Body of pancreas (tissue), 4 donors: ENCODE data around the gene IL1R2. TPM values are rescaled to one million over a fixed set of nuclear protein-coding genes. Genes with fewer than 3 reads are reported as not detected.

ENCODE experiments used
- ATAC-seq: fragments of 150-250 bp; one replicate; pipeline ENCODE4 v1.9.1; 2016
- DNase-seq, 4 donors: peaks; one replicate each; pipeline ENCODE4 v3.0.0-alpha.2; 2019
- H3K27ac ChIP-seq, 4 donors: fragments of 200-600 bp; sonication (generic); 1 replicate in 3 of 4; 2 replicates in 1 of 4; pipeline versions ENCODE4 v1.5.1 to v1.6.1; 2016 to 2019; ENCODE audit warnings: mild to moderate bottlenecking in 1 of 4, mixed read lengths in 1 of 4, moderate library complexity in 1 of 4
- H3K27me3 ChIP-seq, 2 donors: fragments of 200-600 bp; sonication (generic); one replicate each; pipeline ENCODE4 v1.6.0; 2016; ENCODE audit warnings: mild to moderate bottlenecking in 1 of 2
- H3K36me3 ChIP-seq, 2 donors: fragments of 200-600 bp; sonication (generic); replicated peaks in 1 of 2; 2 replicates each; pipeline ENCODE4 v1.5.1; 2016; ENCODE audit warnings: low read depth in 2 of 2; ENCODE audit not compliant: insufficient read depth in 1 of 2
- H3K4me1 ChIP-seq: fragments of 200-600 bp; sonication (generic); one replicate; pipeline ENCODE4 v1.6.0; 2016
- H3K4me3 ChIP-seq, 2 donors: fragments of 200-600 bp; sonication (generic); 1 replicate in 1 of 2; 2 replicates in 1 of 2; pipeline ENCODE4 v1.5.1; 2016 to 2019
- H3K9me3 ChIP-seq, 3 donors: fragments of 200-600 bp; sonication (generic); 1 replicate in 2 of 3; 2 replicates in 1 of 3; pipeline ENCODE4 v1.5.1; 2016
- POLR2A ChIP-seq, 3 donors: fragments of 450-650 bp; IDR thresholded peaks; one replicate each; pipeline ENCODE4 v1.6.1; 2016; ENCODE audit warnings: antibody characterized with exemption in 3 of 3, mild to moderate bottlenecking in 2 of 3
- WGBS, 2 donors: methylation state at CpG; one replicate each; pipeline ENCODE4 v1.1.5; 2017; 5-methylcytosine and 5-hydroxymethylcytosine counted together
- intact Hi-C: fragments of 100-400 bp; cut with DNase I; formaldehyde crosslinking; loops from one replicate; pipeline ENCODE4 v1.15.1; 2023
- total RNA-seq, 2 donors: library from RNA; depleted of rRNA; stranded (reverse); fragments of >200 nt; gene quantifications; one replicate each; pipeline ENCODE4 v1.1.0, GENCODE V29; 2016
- TF ChIP-seq, protein P1 (sequence below), 7 experiments: fragments of 450-650 bp in 4 of 7; fragments of 200-600 bp in 3 of 7; sonication (generic) in 3 of 7; IDR thresholded peaks; one replicate each; pipeline ENCODE4 v1.5.1; 2016 to 2019; ENCODE audit warnings: antibody characterized with exemption in 7 of 7

Gene IL1R2
- total RNA-seq, 2 donors from 2014 or later = 8.0 TPM; not detected in 1

DNA sequence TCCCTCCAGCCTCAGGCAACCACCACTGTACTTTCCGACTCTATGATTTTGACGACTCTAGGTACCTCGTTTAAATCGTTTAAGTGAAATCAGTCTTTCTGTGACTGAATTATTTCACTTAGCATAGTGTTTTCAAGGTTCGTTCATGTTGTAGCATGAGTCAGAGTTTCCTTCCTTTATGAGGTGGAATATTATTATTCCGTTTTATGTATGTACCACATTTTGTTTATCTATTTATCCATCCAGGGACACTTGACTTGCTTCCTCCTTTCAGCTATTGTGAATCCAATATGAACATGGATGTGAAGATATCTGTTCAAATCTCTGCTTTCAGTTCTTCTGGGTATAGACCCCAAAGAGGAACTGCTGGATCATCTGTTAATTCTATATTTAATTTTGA, 19.1 kb downstream of the IL1R2 start:
- 63 to 66% methylated on average over 6 of the region's 6 CpGs for WGBS, 2 donors
- peak overlapping the region in 1 of 4 donors; percentile 45 for H3K27ac ChIP-seq

DNA sequence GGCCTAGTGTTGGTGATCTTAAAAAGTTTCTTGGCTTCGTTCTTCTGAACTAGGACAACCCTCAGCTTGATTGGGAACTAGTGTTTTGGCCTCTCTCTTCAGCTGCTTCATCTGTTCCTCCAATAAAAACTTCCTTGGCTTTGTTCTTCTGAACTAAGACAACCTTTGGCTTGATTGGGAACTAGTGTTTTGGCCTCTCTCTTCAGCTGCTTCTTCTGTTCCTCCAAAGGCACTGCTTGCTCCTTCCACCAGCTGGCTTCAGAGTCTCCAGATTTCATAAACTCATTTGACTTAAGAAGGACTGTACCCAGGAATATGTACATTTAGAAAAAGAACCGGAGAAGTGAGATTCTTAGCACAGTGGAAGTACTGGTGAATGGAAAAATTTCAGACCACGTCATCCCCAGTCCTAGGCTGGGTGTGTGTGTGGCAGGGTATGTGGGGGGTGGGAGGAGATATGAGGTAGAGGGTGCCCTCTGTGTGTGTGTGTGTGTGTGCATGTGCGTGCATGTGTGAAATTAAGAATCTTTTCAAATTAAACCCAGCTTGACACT, 20.4 kb downstream of the IL1R2 start:
- ATAC-seq (no peak), DNase-seq (no peak)
- Histone ChIP-seq H3K27me3 (no peaks in the 10 kb centered on the region), H3K27ac (no peak overlapping the region), H3K4me3 (no peak overlapping the region), H3K36me3 (no peaks in the 10 kb centered on the region), H3K4me1 (no peaks in the 10 kb centered on the region), H3K9me3 (no peaks in the 10 kb centered on the region)
- 80 to 83% methylated on average over 4 of the region's 4 CpGs for WGBS, 2 donors
- no peak for TF ChIP-seq POLR2A (IDR thresholded peaks at IDR 0.05)
- TF ChIP-seq, protein P1, sequence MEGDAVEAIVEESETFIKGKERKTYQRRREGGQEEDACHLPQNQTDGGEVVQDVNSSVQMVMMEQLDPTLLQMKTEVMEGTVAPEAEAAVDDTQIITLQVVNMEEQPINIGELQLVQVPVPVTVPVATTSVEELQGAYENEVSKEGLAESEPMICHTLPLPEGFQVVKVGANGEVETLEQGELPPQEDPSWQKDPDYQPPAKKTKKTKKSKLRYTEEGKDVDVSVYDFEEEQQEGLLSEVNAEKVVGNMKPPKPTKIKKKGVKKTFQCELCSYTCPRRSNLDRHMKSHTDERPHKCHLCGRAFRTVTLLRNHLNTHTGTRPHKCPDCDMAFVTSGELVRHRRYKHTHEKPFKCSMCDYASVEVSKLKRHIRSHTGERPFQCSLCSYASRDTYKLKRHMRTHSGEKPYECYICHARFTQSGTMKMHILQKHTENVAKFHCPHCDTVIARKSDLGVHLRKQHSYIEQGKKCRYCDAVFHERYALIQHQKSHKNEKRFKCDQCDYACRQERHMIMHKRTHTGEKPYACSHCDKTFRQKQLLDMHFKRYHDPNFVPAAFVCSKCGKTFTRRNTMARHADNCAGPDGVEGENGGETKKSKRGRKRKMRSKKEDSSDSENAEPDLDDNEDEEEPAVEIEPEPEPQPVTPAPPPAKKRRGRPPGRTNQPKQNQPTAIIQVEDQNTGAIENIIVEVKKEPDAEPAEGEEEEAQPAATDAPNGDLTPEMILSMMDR (IDR thresholded peaks at IDR 0.05) = no peak
- intact Hi-C loops = no loop called here

More for the DNA sequence above, 19.1 kb downstream of the IL1R2 start:
- ATAC-seq (no peak), DNase-seq (no peak)
- H3K4me1 ChIP-seq = no peaks in the 10 kb centered on the region
- intact Hi-C loops = no loop called here
- no peaks in the 10 kb centered on the region for H3K9me3 ChIP-seq
- no peak overlapping the region for H3K4me3 ChIP-seq
- no peaks in the 10 kb centered on the region for H3K36me3 ChIP-seq
- H3K27me3 ChIP-seq = no peaks in the 10 kb centered on the region
- no peak for TF ChIP-seq POLR2A (IDR thresholded peaks at IDR 0.05)
- TF ChIP-seq, protein P1 (IDR thresholded peaks at IDR 0.05) = no peak

DNA sequence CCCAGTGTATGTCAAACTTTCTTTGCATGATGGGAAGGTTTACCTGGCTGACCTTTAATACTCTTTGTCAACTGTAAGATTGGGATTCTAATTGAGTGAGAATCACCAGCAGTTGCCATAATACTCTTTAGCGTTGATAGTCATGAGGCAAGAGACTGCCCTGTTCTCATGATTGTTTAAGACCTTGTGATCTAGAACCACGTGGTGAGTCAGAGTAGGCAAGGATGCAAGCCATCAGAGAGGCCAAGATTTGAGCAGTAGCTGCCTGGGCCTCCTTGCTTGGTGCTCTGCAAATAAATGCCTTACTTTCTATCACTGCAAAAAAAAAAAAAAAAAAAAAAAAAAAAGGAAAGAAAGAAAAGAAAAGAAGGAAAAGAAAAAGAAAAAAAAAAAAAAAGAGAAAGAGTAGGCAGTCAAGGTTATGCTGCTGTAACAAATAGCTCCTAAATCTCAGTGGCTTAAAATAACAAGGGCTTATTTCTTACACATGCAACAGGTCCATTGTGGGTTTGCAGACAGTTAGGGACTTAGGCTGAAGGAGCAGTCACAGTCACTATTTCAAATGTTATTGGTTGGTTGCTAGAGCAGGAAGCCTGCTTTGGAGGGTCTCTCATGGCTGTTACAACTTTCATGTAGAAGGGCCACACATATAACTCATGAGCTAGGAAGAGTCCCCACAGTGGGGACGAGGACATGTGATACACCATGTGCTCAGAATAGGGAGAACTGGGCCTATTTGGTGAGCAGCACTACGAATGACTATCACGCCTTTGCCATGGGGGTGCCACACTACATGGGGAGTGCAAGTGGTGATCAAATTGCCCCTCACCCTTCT, 21.7 kb downstream of the IL1R2 start:
- ATAC-seq (no peak), DNase-seq (no peak)
- WGBS, 2 donors = 92 to 94% methylated on average over 5 of the region's 5 CpGs
- no peaks in the 10 kb centered on the region for H3K27me3 ChIP-seq
- intact Hi-C loops = no loop called here
- no peaks in the 10 kb centered on the region for H3K36me3 ChIP-seq
- H3K4me3 ChIP-seq = no peak overlapping the region
- no peak overlapping the region for H3K27ac ChIP-seq
- no peak for TF ChIP-seq POLR2A (IDR thresholded peaks at IDR 0.05)
- TF ChIP-seq, protein P1 (IDR thresholded peaks at IDR 0.05) = no peak
- H3K9me3 ChIP-seq = no peaks in the 10 kb centered on the region
- no peaks in the 10 kb centered on the region for H3K4me1 ChIP-seq

DNA sequence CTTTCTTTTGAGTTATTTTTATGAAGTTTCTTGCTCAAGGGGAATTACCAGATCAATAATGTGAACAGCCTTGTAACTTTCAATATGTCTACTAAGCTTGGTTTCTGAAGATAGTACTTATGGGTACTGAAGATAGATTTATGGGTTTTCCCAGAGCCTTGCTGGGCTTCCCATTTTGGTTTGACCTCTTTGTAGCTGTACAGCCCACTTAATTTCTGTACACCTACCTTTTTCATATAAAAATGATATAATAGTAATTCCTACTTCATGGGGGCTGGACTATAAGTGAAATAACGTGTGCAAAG, 22.2 kb downstream of the IL1R2 start:
- Histone ChIP-seq H3K4me3 (no peak overlapping the region), H3K27me3 (no peaks in the 10 kb centered on the region), H3K36me3 (no peaks in the 10 kb centered on the region), H3K27ac (no peak overlapping the region), H3K9me3 (no peaks in the 10 kb centered on the region), H3K4me1 (no peaks in the 10 kb centered on the region)
- ATAC-seq = no peak
- TF ChIP-seq, protein P1 (IDR thresholded peaks at IDR 0.05) = no peak
- TF ChIP-seq POLR2A (IDR thresholded peaks at IDR 0.05) = no peak
- 75 to 80% methylated on average over 1 of the region's 1 CpG for WGBS, 2 donors
- DNase-seq = no peak
- intact Hi-C loops = no loop called here

DNA sequence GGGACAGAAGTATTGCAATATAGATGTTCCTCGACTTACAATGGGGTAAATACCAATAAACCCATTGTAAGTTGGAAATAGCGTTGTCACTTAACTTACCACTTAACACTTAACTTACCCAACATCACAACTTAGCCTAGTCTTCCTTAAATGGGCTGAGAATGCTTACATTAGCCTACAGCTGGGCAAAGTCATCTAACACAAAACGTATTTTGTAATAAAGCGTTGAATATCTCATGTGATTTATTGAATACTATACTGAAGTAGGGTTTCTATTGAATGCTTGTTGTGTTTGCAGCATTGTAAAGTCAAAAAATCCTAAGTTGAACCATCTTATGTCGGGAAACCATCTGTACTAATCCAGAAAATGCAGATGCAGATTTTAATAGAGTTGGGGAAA, 23.6 kb downstream of the IL1R2 start:
- no peak for TF ChIP-seq POLR2A (IDR thresholded peaks at IDR 0.05)
- TF ChIP-seq, protein P1 (IDR thresholded peaks at IDR 0.05) = no peak
- H3K4me1 ChIP-seq = no peaks in the 10 kb centered on the region
- no peak overlapping the region for H3K27ac ChIP-seq
- ATAC-seq = no peak
- no peaks in the 10 kb centered on the region for H3K27me3 ChIP-seq
- 79 to 84% methylated on average over 5 of the region's 5 CpGs for WGBS, 2 donors
- no peak for DNase-seq
- no peaks in the 10 kb centered on the region for H3K9me3 ChIP-seq
- intact Hi-C loops = no loop called here
- no peak overlapping the region for H3K4me3 ChIP-seq
- H3K36me3 ChIP-seq = no peaks in the 10 kb centered on the region
